ENCODE results near the gene DCLK3.
A peak's percentile ranks its signal among the peaks of the same experiment; 100 is the strongest.

The DCLK3 gene

DNA sequence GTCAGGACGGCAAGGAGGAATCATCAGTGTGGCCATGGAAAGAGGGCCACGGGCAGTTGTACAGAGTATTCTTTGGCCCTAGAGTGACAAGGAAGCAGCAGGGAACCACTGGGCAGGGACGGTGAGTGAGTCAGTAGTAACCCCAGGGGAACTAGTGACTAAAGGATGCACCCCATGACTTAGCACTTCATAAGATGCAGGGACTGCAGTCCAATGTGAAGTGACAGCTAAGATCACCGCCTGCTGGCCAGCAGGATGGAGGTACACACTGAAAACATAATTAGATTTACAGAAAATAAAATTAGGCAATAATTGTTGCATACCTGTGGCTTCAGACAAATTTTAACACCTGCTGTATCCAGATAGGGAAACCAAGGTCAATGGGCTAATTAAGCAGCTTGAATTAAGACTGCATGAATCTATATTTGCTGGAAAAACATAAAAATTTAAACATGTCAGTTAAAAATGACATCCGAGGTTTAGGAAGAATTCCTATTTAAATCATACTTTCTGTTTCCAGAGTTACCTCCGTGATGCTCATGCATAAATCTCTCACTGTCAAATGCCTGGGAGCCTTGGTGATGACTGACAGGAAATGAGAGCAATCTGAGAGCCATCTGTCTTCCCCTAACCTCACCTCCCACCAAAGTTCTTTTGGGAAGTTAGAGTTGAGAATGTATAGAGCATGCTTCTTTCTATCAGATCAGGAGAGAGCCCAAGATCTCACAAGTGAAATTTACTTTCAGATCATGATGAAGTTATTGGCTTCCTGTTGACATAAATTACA, 56.5 kb downstream of the DCLK3 start:
- DNase-seq (ENCODE audit: low spot score): peak; percentile 40

GRCh38 chr3:36705015-36705414, 59.3 kb downstream of the DCLK3 start:
- DNase-seq (ENCODE audit: low spot score): no peak

- DNase-seq (ENCODE audit: low spot score): no peak
These were observed 60.1 kb downstream of the DCLK3 start for GRCh38 chr3:36704280-36704679.

DNA sequence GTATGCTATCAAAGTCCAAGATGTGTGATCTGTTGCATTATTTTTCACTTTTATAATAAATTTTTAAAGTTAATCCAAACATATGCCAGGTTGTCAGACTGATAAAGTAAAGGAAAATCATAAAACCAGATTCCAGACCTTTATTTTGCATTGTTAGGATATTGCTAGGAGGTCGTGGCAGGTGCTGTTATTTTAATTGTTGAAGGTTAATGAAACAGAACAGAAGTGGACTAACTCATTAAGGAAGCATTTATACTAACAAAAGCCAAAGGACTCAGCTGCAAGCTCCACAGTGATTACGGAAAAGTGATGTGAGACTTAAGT, 63.1 kb downstream of the DCLK3 start:
- no peak for DNase-seq (ENCODE audit: low spot score)

DNA sequence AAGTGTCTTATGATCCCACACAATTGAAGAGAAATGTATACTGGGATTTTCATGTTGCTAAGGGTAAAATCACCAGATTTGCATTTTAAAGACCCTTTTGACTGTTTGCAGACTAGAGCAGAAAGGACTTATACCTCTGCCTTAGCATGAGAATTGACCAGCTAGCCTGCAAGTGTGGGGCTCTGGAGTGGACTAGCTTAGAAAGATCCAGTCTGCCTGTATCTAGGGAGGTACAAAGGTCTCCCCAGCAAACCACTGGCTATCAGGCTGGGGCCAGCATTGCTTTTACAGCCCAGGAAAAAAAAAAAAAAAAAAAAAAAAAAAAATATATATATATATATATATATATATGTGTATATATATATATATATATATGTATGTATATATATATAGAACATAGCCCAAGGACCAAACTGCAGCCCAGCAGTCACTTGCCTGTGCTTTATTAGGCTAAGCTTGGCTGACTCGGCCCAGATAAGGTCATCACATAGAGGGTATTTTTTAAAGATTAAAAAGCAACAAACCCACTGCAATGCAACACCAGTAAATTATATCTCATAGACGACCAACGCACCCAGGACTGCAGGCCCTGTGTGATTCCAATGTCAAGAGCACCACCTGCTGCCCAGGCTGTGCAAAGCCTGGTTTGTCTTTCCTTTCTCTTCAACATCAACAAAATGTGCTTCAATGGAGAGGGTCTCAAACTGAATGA, 63.7 kb downstream of the DCLK3 start:
- peak; percentile 72 for DNase-seq (ENCODE audit: low spot score)

- no peak for DNase-seq (ENCODE audit: low spot score)
These were observed 66.0 kb downstream of the DCLK3 start for GRCh38 chr3:36698314-36698713.

- DNase-seq (ENCODE audit: low spot score): no peak
These were observed 66.9 kb downstream of the DCLK3 start for GRCh38 chr3:36697229-36698001.

DNA sequence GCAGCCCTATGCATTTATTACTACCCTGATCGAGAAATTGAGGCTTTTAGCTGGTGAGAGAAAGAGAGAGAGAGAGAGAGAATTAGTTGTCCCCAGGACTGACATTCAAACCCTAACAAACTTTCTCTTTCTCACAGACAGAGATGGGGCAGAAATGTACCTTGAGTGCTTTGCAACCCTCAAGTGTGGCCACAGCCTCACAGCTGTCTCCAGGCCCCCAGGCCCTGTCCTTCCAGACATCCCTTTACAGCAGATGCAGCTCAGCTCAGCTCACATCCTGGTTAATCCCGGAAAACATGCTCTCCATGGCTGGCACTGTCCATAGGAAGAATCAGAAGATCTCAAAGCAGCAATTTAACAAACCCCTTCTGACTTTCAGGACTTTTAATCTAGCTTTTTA, 67.6 kb downstream of the DCLK3 start:
- no peak for DNase-seq (ENCODE audit: low spot score)

DNA sequence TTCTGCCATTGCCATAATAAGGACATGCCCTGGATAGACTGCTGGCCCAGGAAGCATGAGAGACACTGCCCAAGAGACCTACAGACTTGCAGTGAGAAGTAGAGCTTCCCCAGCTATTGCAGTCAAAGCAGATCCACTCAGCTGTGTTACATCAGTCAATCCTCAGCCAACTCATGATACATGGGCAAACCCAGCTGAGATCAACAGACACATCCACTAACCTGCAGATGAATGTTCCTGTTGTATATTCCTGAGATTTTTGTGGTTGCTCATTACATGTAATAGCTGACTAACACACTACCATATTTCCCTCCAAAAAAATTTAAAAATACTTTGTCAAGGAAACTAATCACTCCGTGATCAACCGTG, 68.6 kb downstream of the DCLK3 start:
- no peak for DNase-seq (ENCODE audit: low spot score)

DNA sequence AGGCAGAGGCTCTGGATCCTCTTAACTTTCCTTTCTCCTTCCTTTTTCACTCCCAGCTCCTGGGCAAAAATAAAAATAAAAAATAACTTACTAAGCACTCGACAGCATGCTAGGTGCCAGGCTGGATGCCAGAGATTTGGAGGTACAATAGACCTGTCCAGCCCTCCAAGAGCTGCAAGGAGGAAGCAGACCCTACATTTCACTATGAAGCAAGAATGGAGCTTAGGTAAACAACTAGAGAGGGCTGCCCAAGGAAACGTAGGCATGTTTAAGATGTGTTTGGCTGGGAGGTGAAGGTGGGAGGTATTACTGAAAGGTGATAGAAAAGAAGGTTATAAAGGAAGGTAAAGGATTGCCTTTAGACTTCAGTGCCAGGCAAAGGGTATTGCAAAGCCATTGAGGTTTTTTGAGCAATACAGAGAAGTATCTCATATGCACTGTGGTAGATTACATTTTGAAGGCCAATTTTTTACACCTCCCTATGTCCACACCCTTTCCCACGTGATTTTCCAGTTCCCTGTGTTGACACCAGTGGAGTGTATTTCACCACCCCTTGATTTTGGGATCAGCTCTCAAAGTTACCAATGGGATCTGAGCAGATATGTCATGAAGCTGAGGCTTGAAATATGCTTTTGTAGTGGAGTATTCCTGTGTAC, 69.1 kb downstream of the DCLK3 start:
- DNase-seq (ENCODE audit: low spot score): no peak

DNA sequence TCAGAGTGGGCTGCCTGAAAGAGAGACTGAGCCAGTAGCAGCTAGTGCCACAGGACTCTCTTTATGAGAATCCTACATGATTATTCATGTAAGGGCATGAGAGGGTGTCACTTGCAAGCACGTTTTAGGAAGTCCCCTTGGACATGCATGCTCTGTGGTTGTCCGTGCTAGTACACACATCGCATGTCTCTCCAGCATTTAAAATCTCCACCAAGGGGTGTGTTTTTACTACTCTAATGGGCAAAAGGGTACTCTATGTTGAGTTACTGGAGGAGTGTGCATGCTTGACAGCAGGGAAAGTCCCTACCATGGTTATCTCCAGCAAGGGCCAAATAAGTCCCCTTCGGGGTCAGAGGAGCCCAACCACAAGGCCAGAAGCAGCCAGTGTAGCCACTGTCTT, 70.7 kb downstream of the DCLK3 start:
- DNase-seq (ENCODE audit: low spot score): no peak

GRCh38 chr3:36689560-36689959, 74.8 kb downstream of the DCLK3 start:
- no peak for DNase-seq (ENCODE audit: low spot score)

DNA sequence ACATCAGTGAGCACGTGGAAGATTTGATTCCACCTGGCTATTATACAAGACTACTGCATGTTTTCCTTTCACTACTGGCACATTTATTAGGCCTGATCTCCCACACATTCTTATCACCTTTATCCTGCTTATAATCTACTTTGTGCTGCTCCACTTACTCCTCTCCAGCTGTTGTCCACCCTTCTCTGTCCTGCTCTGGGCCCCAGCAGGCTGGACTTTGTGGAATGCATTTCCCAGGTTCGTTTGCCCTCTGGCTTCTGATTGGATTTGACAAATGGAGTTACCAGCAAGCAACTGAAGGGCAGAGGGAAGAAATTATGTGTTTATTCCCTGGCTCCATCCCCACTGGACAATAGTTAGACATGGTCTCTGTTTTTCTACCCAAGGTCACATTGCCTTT, 75.5 kb downstream of the DCLK3 start:
- no peak for DNase-seq (ENCODE audit: low spot score)

GRCh38 chr3:36686516-36686915, 77.8 kb downstream of the DCLK3 start:
- no peak for DNase-seq (ENCODE audit: low spot score)

GRCh38 chr3:36681867-36682266, 82.5 kb downstream of the DCLK3 start:
- DNase-seq (ENCODE audit: low spot score): no peak

- DNase-seq (ENCODE audit: low spot score): no peak
These were observed 83.4 kb downstream of the DCLK3 start for GRCh38 chr3:36680952-36681351.

DNA sequence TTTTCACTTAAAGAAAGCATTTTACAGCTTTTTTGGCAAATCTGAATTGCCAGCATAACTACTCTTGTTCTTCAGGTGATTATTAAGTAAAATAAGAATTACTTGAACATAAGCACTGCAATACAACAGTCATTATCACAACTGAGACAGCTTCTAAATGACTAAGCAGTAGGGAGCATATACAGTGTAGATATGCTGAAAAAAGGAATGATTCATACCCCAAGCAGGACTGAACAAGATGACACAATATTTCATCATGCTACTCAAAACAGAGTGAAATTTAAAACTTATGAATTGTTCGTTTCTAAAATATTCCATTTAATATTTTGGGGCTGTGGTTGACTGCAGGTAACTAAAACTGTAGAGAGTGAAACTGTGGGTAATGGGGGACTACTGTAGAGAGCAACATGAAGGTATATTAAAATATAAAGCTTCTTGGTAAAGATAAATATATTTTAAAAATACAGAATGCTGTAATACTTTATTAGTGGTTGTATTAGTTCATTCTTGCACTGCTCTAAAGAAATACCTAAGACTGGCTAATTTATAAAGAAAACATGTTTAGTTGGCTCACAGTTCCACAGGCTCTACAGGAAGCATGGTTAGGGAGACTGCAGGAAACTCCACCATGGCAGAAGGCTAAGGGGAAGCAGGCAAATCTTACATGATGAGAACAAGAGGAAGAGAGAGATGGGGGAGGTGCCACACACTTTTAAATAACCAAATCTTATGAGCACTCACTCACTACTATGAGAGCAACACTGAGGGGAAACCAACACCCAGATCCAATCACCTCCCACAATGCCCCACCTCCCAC, 84.8 kb downstream of the DCLK3 start:
- DNase-seq (ENCODE audit: low spot score): peak; percentile 33

DNA sequence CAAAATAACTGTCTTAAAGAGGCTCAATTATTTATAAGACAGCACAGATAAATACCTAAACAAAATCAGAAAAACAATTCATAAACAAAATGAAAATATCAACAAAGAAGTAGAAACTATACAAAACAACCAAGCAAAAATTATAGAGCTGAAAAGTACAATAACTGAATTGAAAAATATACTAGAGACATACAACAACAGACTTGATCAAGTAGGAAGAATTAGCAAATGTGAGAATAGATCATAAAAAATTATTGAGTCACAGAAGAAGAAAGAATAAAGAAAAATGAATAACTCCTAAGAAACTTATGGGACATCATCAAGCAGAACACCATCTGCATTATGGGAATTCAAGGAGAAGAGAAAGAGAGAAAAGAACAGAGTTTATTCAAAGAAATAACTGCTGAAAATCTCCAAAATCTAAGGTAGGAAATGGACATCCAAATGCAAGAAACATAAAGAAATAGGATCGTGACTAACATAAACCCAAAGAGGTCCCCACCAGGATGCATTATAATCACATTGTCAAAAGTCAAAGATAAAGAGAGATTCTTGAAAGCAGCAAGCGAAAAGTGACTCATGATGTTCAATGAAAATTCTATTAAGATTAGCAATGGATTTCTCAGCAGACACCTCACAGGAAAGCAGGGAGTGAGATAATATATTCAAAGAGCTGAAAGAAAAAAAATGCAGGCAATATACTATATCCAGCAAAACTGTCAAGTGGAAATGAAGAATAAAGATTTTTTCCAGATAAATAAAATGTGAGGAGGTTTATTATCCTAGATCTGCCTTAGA, 85.9 kb downstream of the DCLK3 start:
- DNase-seq (ENCODE audit: low spot score): no peak

DNA sequence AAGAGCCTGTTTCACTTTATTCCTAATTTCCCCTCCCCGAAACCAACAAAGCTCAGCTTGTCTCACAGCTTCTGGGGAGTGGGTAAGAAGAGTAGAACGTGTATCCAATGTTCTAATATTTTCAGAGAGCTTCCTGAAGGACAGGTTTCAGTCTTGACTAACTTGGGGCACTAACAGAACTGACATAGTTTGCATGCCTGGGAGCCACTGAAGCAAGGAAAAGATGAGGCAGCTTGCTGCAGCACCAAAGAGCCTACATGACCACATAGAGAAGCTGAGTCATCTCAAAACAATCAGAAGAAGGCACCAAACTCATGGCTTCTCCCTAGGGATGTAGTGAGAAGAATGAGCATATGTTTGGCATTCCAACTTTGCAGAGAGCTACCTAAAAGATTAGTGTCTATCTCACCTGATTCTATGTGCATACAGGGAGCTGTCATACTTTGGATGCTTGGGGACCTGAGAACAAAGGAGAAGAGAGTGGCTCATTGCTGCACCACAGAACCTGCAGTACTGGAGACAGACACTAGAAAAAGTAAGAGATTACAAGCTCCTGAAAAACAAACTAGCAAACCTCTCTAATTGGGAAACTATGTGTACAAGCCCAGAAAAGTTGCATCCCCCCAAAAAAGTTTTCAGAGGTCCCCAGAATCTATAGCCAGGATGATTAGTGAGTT, 86.9 kb downstream of the DCLK3 start:
- peak; percentile 66 for DNase-seq (ENCODE audit: low spot score)

- DNase-seq (ENCODE audit: low spot score): no peak
These were observed 89.5 kb downstream of the DCLK3 start for GRCh38 chr3:36674816-36675215.

Measured in AG08396 (cell line).